ENCODE data around the gene IQUB. TPM values are rescaled to one million over a fixed set of nuclear protein-coding genes. Genes with fewer than 3 reads are reported as not detected.

The IQUB gene
- total and polyA plus RNA-seq, 2 experiments from 2014 or later: 0.20 to 3.5 TPM

- H3K27ac ChIP-seq: no peak overlapping the region
- no peaks in the 10 kb centered on the region for H3K36me3 ChIP-seq
- no peaks in the 10 kb centered on the region for H3K9me3 ChIP-seq (ENCODE audit: low read depth)
- no peak for TF ChIP-seq CTCF (IDR thresholded peaks at IDR 0.05; ENCODE audit: low read depth, low read length)
- H3K4me1 ChIP-seq (ENCODE audit: low read depth): peaks cover 5% of the 10 kb centered on the region
- H3K27me3 ChIP-seq: no peaks in the 10 kb centered on the region
- no peak overlapping the region for H3K4me3 ChIP-seq
- no peak for DNase-seq (ENCODE audit: low read depth in 1 of 2, low spot score in 1 of 2)
Measured at GRCh38 chr7:123498031-123498430, 36.4 kb downstream of the IQUB start.

GRCh38 chr7:123494193-123494796 is 40.1 kb downstream of the IQUB start:
- Histone ChIP-seq H3K4me3 (no peak overlapping the region), H3K4me1 (ENCODE audit: low read depth) (peaks cover 5% of the 10 kb centered on the region), H3K27ac (no peak overlapping the region), H3K27me3 (no peaks in the 10 kb centered on the region), H3K9me3 (ENCODE audit: low read depth) (no peaks in the 10 kb centered on the region), H3K36me3 (no peaks in the 10 kb centered on the region)
- DNase-seq (ENCODE audit: low read depth in 1 of 2, low spot score in 1 of 2): peak; percentile 38 to 63
- peak; percentile 63 for TF ChIP-seq CTCF (IDR thresholded peaks at IDR 0.05; ENCODE audit: low read depth, low read length)

GRCh38 chr7:123492485-123492884 is 41.9 kb downstream of the IQUB start:
- Histone ChIP-seq H3K27me3 (no peaks in the 10 kb centered on the region), H3K36me3 (no peaks in the 10 kb centered on the region), H3K9me3 (ENCODE audit: low read depth) (no peaks in the 10 kb centered on the region), H3K4me3 (no peak overlapping the region), H3K4me1 (ENCODE audit: low read depth) (peaks cover 6% of the 10 kb centered on the region), H3K27ac (no peak overlapping the region)
- no peak for TF ChIP-seq CTCF (IDR thresholded peaks at IDR 0.05; ENCODE audit: low read depth, low read length)
- DNase-seq (ENCODE audit: low read depth in 1 of 2, low spot score in 1 of 2): no peak

- DNase-seq (ENCODE audit: low read depth in 1 of 2, low spot score in 1 of 2): no peak
- no peak overlapping the region for H3K4me3 ChIP-seq
- TF ChIP-seq CTCF (IDR thresholded peaks at IDR 0.05; ENCODE audit: low read depth, low read length): no peak
- H3K4me1 ChIP-seq (ENCODE audit: low read depth): peaks cover 6% of the 10 kb centered on the region
- H3K27me3 ChIP-seq: no peaks in the 10 kb centered on the region
- H3K27ac ChIP-seq: no peak overlapping the region
- no peaks in the 10 kb centered on the region for H3K9me3 ChIP-seq (ENCODE audit: low read depth)
- H3K36me3 ChIP-seq: no peaks in the 10 kb centered on the region
Measured at GRCh38 chr7:123485721-123486120, 48.7 kb downstream of the IQUB start.

- Histone ChIP-seq H3K27me3 (no peaks in the 10 kb centered on the region), H3K4me1 (ENCODE audit: low read depth) (peaks cover 6% of the 10 kb centered on the region), H3K27ac (no peak overlapping the region), H3K36me3 (no peaks in the 10 kb centered on the region), H3K4me3 (no peak overlapping the region), H3K9me3 (ENCODE audit: low read depth) (no peaks in the 10 kb centered on the region)
- peak in 1 of 2 donors; percentile 25 for DNase-seq (ENCODE audit: low read depth in 1 of 2, low spot score in 1 of 2)
- no peak for TF ChIP-seq CTCF (IDR thresholded peaks at IDR 0.05; ENCODE audit: low read depth, low read length)
Measured at GRCh38 chr7:123485187-123485586, 49.2 kb downstream of the IQUB start.
